Measurements from ENCODE around the gene CYP27B1. TPM values are rescaled to one million over a fixed set of nuclear protein-coding genes. Genes with fewer than 3 reads are reported as not detected.
A peak's percentile ranks its signal among the peaks of the same experiment; 100 is the strongest.

CYP27B1 gene
- total RNA-seq, 4 donors from 2014 or later: 1.2 to 4.1 (median 2.0) TPM

DNA sequence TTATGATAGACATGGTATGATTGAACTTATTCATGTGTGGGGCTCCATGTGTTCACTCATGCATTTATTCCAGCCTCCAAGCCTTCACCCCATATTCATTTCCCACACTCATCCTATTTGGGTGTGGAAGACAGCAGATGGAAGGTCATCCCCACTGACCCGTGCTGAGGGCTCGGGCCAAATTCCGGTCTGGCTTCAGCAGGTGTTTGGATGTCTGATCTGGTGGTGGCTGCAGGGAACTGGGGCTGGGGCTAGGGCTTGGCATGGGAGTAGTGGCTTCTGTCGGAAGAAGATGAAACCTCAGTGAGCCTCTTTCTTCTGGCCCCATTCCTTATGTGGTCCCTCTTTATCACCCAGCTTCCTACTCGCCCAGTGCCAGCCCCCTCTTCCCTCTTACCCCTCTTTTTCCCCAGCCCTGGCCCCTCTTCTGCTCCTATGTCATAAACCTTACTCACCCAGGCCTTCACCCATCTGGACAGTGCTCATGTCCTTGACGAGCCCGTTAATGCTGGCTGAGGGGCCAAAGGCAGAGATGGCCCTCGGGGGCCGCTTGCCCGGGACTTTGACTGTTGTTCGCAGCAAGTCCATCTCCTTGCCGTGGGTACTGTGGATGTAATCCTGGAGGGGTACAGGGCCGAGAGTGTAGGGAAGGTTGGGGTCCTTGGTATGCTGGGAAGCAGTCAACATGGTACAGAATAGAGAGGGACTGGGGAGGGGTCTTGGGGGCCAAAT is 36.4 kb downstream of the CYP27B1 start:
- H3K36me3 ChIP-seq: no peaks in the 10 kb centered on the region
- DNase-seq (ENCODE audit: low spot score in 2 of 2): no peak
- no peak overlapping the region for H3K27ac ChIP-seq
- peaks cover 24% of the 10 kb centered on the region for H3K4me1 ChIP-seq
- TF ChIP-seq POLR2A (IDR thresholded peaks at IDR 0.05): no peak
- TF ChIP-seq EP300 (IDR thresholded peaks at IDR 0.05): no peak
- no peak for TF ChIP-seq POLR2AphosphoS5 (IDR thresholded peaks at IDR 0.05)
- TF ChIP-seq, protein P1, sequence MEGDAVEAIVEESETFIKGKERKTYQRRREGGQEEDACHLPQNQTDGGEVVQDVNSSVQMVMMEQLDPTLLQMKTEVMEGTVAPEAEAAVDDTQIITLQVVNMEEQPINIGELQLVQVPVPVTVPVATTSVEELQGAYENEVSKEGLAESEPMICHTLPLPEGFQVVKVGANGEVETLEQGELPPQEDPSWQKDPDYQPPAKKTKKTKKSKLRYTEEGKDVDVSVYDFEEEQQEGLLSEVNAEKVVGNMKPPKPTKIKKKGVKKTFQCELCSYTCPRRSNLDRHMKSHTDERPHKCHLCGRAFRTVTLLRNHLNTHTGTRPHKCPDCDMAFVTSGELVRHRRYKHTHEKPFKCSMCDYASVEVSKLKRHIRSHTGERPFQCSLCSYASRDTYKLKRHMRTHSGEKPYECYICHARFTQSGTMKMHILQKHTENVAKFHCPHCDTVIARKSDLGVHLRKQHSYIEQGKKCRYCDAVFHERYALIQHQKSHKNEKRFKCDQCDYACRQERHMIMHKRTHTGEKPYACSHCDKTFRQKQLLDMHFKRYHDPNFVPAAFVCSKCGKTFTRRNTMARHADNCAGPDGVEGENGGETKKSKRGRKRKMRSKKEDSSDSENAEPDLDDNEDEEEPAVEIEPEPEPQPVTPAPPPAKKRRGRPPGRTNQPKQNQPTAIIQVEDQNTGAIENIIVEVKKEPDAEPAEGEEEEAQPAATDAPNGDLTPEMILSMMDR (IDR thresholded peaks at IDR 0.05): no peak
- 89% methylated on average over 13 of the region's 13 CpGs for WGBS
- no peaks in the 10 kb centered on the region for H3K9me3 ChIP-seq
- H3K27me3 ChIP-seq: peaks cover 19% of the 10 kb centered on the region
- H3K4me3 ChIP-seq: no peak overlapping the region

DNA sequence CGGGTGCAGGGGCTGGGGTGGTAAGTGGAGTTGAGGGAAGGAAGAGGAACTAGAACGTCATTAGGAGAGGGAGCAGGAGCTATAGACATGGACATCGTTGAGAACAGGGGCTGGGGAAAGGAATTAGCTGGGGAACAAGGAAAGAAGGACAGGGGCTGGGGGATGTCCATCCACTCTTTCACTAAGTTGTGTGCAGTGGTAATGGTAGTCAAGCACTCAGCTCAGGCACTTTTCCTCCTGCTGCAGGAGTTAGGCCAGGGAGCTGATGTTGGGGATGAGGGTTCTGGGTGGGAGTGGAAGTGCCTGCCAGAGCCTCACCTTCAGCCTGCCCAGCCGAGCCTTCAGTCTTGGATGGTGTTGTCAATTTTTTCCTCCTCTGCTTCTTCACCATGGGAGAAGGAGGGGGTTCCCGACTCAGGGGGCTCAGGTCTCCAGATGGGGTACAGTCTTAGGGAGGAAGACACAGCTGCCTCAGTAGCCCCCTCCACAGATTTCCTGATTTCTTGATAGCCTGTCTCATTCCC is 37.5 kb downstream of the CYP27B1 start:
- H3K27me3 ChIP-seq: peaks cover 8% of the 10 kb centered on the region
- peaks cover 27% of the 10 kb centered on the region for H3K4me1 ChIP-seq
- no peak overlapping the region for H3K27ac ChIP-seq
- TF ChIP-seq POLR2A (IDR thresholded peaks at IDR 0.05) (no peak), EP300 (IDR thresholded peaks at IDR 0.05) (no peak), POLR2AphosphoS5 (IDR thresholded peaks at IDR 0.05) (no peak)
- TF ChIP-seq, protein P1 (IDR thresholded peaks at IDR 0.05): no peak
- 35% methylated on average over 5 of the region's 5 CpGs for WGBS
- DNase-seq (ENCODE audit: low spot score in 2 of 2): no peak
- no peaks in the 10 kb centered on the region for H3K36me3 ChIP-seq
- no peak overlapping the region for H3K4me3 ChIP-seq
- H3K9me3 ChIP-seq: no peaks in the 10 kb centered on the region

DNA sequence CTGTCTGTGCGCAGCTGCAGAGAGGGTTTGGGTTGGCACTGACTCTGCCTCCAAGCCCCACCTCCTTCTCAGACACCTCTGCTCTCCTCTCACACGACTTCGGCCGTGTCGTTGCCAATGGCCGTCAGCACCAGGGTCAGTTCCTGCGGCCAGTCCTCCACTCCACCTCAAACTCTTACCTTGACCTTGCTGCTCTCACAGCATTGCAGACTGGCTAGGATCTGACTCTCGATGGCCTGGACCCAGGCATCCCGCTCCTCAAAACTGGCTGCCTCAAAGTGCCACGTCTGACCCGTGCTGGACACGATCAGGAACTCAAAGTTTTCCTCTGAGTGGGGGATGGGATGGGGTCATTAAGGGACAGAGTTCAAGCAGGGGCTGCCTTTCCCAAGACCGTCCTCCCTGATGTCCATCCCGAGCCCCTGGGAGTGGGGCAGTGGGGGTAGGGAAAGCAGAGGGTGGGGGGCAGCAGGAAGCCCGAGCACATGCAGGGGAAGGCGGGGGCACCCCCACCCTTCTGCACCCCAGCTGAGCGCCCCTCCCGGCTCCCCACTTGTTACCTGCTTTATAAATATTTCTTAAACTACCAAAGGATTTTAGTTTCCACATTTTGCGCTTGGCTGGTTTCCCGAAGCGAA is 39.0 kb downstream of the CYP27B1 start:
- WGBS: 71% methylated on average over 20 of the region's 21 CpGs
- Histone ChIP-seq H3K9me3 (no peaks in the 10 kb centered on the region), H3K27me3 (no peaks in the 10 kb centered on the region), H3K36me3 (no peaks in the 10 kb centered on the region), H3K27ac (no peak overlapping the region), H3K4me3 (no peak overlapping the region), H3K4me1 (peaks cover 27% of the 10 kb centered on the region)
- no peak for DNase-seq (ENCODE audit: low spot score in 2 of 2)
- TF ChIP-seq POLR2A (IDR thresholded peaks at IDR 0.05) (no peak), EP300 (IDR thresholded peaks at IDR 0.05) (no peak), POLR2AphosphoS5 (IDR thresholded peaks at IDR 0.05) (no peak)
- TF ChIP-seq, protein P1 (IDR thresholded peaks at IDR 0.05): no peak

DNA sequence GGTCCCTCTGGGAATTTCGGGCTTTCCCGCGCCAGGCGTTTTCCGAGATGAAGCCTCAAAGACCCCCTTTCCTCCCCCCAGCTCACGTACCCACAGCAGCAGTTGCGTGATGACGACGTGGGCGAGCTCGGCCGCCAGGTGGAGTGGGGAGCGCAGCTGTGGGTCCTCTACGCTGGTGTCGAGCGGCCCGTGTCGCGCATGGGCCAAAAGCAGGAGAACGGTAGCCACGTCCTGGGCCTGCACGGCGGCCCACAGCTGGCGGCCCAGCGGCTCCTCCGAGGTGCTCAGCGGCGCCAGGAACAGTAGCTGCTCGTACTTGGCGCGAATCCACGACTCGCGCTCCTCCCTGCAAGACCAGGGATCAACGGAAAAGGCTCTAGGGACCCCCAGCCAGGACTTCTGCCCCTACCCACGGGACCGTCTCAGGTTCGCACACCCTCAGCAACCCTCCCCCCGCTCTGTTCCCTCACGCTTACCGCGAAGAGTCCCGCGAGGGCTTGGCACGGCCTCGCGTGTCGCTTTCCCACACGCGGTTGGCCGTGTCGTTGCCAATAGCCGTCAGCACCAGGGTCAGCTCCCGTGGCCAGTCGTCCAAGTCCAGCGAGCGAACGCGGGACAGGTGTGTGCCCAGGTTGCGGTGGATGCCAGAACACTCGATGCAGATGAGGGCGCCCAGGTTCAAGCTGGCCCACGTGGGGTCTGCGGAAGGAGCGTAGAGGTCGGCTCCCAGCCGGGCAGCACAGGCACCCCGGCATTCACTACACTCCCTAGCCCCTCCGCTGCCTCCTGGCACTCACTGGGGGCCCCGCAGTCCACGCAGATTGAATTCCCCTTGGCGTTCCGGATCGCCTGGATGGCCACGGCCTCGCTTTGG is 39.8 kb downstream of the CYP27B1 start:
- no peaks in the 10 kb centered on the region for H3K27me3 ChIP-seq
- no peak for DNase-seq (ENCODE audit: low spot score in 2 of 2)
- no peaks in the 10 kb centered on the region for H3K9me3 ChIP-seq
- peak in 1 of 3 donors; percentile 5 for TF ChIP-seq POLR2AphosphoS5 (IDR thresholded peaks at IDR 0.05)
- TF ChIP-seq POLR2A (IDR thresholded peaks at IDR 0.05): no peak
- TF ChIP-seq, protein P1 (IDR thresholded peaks at IDR 0.05): peak in 1 of 2 donors; percentile 31
- no peak for TF ChIP-seq EP300 (IDR thresholded peaks at IDR 0.05)
- H3K27ac ChIP-seq: peak overlapping the region; percentile 66
- peak overlapping the region; percentile 82 for H3K4me3 ChIP-seq
- peaks cover under 1% of the 10 kb centered on the region for H3K36me3 ChIP-seq
- peaks cover 27% of the 10 kb centered on the region for H3K4me1 ChIP-seq
- WGBS: 33% methylated on average over 46 of the region's 76 CpGs

Measured in suprapubic skin (tissue), 4 donors.